Endothelial cell (in vitro differentiated cells): ENCODE results near the gene CARM1. TPM values are rescaled to one million over a fixed set of nuclear protein-coding genes. Genes with fewer than 3 reads are reported as not detected.
A peak's percentile ranks its signal among the peaks of the same experiment; 100 is the strongest.

ENCODE experiments used
- DNase-seq: peaks from one replicate; pipeline ENCODE4 v3.0.0; 2021; ENCODE audit warnings: low spot score
- H3K27ac Mint-ChIP-seq: one replicate; pipeline ENCODE4 v1.8.0; 2021; ENCODE audit warnings: mixed read lengths, inconsistent platforms; ENCODE audit not compliant: unreplicated experiment
- H3K27me3 Mint-ChIP-seq: one replicate; pipeline ENCODE4 v1.8.0; 2021; ENCODE audit warnings: mild to moderate bottlenecking, moderate library complexity, mixed read lengths, inconsistent platforms; ENCODE audit not compliant: unreplicated experiment
- H3K36me3 Mint-ChIP-seq: one replicate; pipeline ENCODE4 v1.8.0; 2021; ENCODE audit warnings: mild to moderate bottlenecking, low read depth, mixed read lengths, inconsistent platforms; ENCODE audit not compliant: unreplicated experiment
- H3K4me1 Mint-ChIP-seq: one replicate; pipeline ENCODE4 v1.8.0; 2021; ENCODE audit warnings: mild to moderate bottlenecking, mixed read lengths, inconsistent platforms; ENCODE audit not compliant: unreplicated experiment
- H3K4me3 Mint-ChIP-seq: one replicate; pipeline ENCODE4 v1.8.0; 2021; ENCODE audit warnings: mild to moderate bottlenecking, mixed read lengths, inconsistent platforms; ENCODE audit not compliant: unreplicated experiment
- H3K9me3 Mint-ChIP-seq: one replicate; pipeline ENCODE4 v1.8.0; 2021; ENCODE audit warnings: mixed read lengths, inconsistent platforms; ENCODE audit not compliant: unreplicated experiment
- total RNA-seq: library from RNA; stranded (reverse); fragmentation: NEBNext Ultra II Directional; extraction: Animal tissue kit (Norgen Biotek cat#: 25700); gene quantifications from one replicate; pipeline ENCODE4 v1.2.1, GENCODE V29; 2021; ENCODE audit not compliant: unreplicated experiment
- TF ChIP-seq, protein P1 (sequence below): fragments of 200-600 bp; sonication (generic); IDR thresholded peaks from one replicate; pipeline ENCODE4 v1.5.0; 2021; ENCODE audit warnings: antibody characterized with exemption; ENCODE audit not compliant: unreplicated experiment

CARM1 gene
- total RNA-seq, 1 donor from 2014 or later, result 63.2 TPM

DNA sequence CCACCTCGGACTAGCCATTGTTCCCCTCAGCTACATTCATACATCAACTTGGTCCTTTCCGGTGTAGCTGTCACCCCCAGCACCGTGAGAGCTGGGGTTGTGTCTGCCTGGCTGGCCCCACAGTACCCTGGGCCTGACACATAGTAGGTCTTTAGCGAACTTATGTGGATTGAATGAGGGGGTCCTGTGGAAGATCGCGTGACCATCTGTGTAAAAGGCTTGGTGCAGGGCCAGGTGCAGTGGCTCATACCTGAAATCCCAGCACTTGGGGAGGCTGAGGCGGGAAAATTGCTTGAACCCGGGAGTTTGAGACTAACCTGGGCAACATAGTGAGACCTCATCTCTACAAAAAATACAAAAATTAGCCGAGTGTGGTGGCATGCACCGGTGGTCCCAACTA lies 91.5 kb downstream of the CARM1 start:
- TF ChIP-seq, protein P1, sequence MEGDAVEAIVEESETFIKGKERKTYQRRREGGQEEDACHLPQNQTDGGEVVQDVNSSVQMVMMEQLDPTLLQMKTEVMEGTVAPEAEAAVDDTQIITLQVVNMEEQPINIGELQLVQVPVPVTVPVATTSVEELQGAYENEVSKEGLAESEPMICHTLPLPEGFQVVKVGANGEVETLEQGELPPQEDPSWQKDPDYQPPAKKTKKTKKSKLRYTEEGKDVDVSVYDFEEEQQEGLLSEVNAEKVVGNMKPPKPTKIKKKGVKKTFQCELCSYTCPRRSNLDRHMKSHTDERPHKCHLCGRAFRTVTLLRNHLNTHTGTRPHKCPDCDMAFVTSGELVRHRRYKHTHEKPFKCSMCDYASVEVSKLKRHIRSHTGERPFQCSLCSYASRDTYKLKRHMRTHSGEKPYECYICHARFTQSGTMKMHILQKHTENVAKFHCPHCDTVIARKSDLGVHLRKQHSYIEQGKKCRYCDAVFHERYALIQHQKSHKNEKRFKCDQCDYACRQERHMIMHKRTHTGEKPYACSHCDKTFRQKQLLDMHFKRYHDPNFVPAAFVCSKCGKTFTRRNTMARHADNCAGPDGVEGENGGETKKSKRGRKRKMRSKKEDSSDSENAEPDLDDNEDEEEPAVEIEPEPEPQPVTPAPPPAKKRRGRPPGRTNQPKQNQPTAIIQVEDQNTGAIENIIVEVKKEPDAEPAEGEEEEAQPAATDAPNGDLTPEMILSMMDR, result no peak
- no peak for DNase-seq
- Mint-ChIP-seq H3K4me3 (peak overlapping the region; percentile 99), H3K9me3 (no peaks in the 10 kb centered on the region), H3K36me3 (peaks cover 19% of the 10 kb centered on the region), H3K4me1 (peaks cover 25% of the 10 kb centered on the region), H3K27ac (peak overlapping the region; percentile 70), H3K27me3 (peaks cover 21% of the 10 kb centered on the region)

DNA sequence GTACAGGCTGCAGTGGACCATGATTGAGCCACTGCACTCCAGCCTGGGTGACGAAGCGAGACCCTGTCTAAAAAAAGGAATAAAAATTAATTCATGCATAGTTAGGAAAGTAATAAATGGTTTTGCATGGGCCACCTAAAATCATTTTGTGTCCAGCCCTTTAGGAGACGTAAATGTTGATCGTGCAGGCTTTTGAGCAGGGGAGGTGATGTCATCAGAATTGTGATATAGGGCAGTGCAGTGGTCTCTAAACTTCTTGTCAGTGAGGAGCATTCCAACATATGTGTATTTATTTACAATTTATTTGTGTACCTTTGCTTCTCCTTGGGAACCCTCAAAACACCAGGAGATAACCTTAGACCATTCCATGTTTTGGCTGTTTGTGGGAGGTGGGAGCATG lies 92.5 kb downstream of the CARM1 start:
- TF ChIP-seq, protein P1, result no peak
- peak overlapping the region; percentile 78 for H3K4me3 Mint-ChIP-seq
- H3K4me1 Mint-ChIP-seq, result peaks cover 33% of the 10 kb centered on the region
- H3K36me3 Mint-ChIP-seq, result peaks cover 19% of the 10 kb centered on the region
- DNase-seq, result no peak
- H3K27ac Mint-ChIP-seq, result peak overlapping the region; percentile 84
- peaks cover 24% of the 10 kb centered on the region for H3K27me3 Mint-ChIP-seq
- no peaks in the 10 kb centered on the region for H3K9me3 Mint-ChIP-seq

- no peak overlapping the region for H3K4me3 Mint-ChIP-seq
These were observed 93.5 kb downstream of the CARM1 start for GRCh38 chr19:10964903-10965302.

GRCh38 chr19:10965398-10965797 lies 94.0 kb downstream of the CARM1 start:
- no peaks in the 10 kb centered on the region for H3K9me3 Mint-ChIP-seq
- peak overlapping the region; percentile 14 for H3K4me3 Mint-ChIP-seq
- peaks cover 18% of the 10 kb centered on the region for H3K27me3 Mint-ChIP-seq
- peaks cover 29% of the 10 kb centered on the region for H3K4me1 Mint-ChIP-seq
- no peak overlapping the region for H3K27ac Mint-ChIP-seq
- TF ChIP-seq, protein P1, result no peak
- H3K36me3 Mint-ChIP-seq, result peaks cover 24% of the 10 kb centered on the region
- no peak for DNase-seq

More at GRCh38 chr19:10964903-10965302, 93.5 kb downstream of the CARM1 start:
- Mint-ChIP-seq H3K36me3 (peaks cover 22% of the 10 kb centered on the region), H3K27ac (no peak overlapping the region), H3K9me3 (no peaks in the 10 kb centered on the region), H3K4me1 (peaks cover 30% of the 10 kb centered on the region), H3K27me3 (peaks cover 21% of the 10 kb centered on the region)
- TF ChIP-seq, protein P1, result no peak
- no peak for DNase-seq

- peak overlapping the region; percentile 28 for H3K4me3 Mint-ChIP-seq
- H3K4me1 Mint-ChIP-seq, result peaks cover 25% of the 10 kb centered on the region
- H3K27ac Mint-ChIP-seq, result no peak overlapping the region
- peaks cover 13% of the 10 kb centered on the region for H3K27me3 Mint-ChIP-seq
- peaks cover 19% of the 10 kb centered on the region for H3K36me3 Mint-ChIP-seq
- TF ChIP-seq, protein P1, result no peak
- no peak for DNase-seq
- H3K9me3 Mint-ChIP-seq, result no peaks in the 10 kb centered on the region
These were observed 95.5 kb downstream of the CARM1 start for GRCh38 chr19:10966809-10967208.
